Activated B cell treated with CpG ODN at 0.5 μM for 24 hours (primary cell): ENCODE measurements around the gene SULT1B1. TPM values are rescaled to one million over a fixed set of nuclear protein-coding genes. Genes with fewer than 3 reads are reported as not detected.

Experiments used
- ATAC-seq: fragments of 200-7000 bp; cut with Tn5 transposase; one replicate; pipeline ENCODE4 v1.10.0; 2021; ENCODE audit warnings: low read depth, mild to moderate bottlenecking, moderate library complexity
- CTCF ChIA-PET: fragments of 350-600 bp; sonication (Branson Sonifier 250); formaldehyde crosslinking; loops from one replicate; lab custom pipeline; 2021; ENCODE audit warnings: antibody characterized with exemption; lab: Charles Lee
- POLR2A ChIA-PET: fragments of 350-600 bp; sonication (Branson Sonifier 250); formaldehyde crosslinking; loops from one replicate; lab custom pipeline; 2021; ENCODE audit warnings: antibody characterized with exemption; lab: Charles Lee
- DNase-seq: peaks from one replicate; pipeline ENCODE4 v3.0.0; 2022
- H3K27ac Mint-ChIP-seq: one replicate; pipeline ENCODE4 v1.8.0; 2020; ENCODE audit warnings: mixed read lengths
- H3K27me3 Mint-ChIP-seq: one replicate; pipeline ENCODE4 v1.8.0; 2021; ENCODE audit warnings: mixed read lengths
- H3K36me3 Mint-ChIP-seq: one replicate; pipeline ENCODE4 v1.8.0; 2021; ENCODE audit warnings: low read depth, mixed read lengths
- H3K4me1 Mint-ChIP-seq: one replicate; pipeline ENCODE4 v1.8.0; 2021; ENCODE audit warnings: mixed read lengths
- H3K4me3 Mint-ChIP-seq: one replicate; pipeline ENCODE4 v1.8.0; 2020; ENCODE audit warnings: mild to moderate bottlenecking, mixed read lengths
- H3K9me3 Mint-ChIP-seq: one replicate; pipeline ENCODE4 v1.8.0; 2020; ENCODE audit warnings: mixed read lengths
- CTCF ChIP-seq: fragments of 200-600 bp; IDR thresholded peaks from one replicate; pipeline ENCODE4 v1.8.0; 2022; ENCODE audit warnings: antibody characterized with exemption, mild to moderate bottlenecking
- intact Hi-C: fragments of 100-400 bp; cut with micrococcal nuclease; formaldehyde crosslinking; loops from one replicate; pipeline ENCODE4 v1.15.1; 2024
- total RNA-seq: library from RNA; stranded (reverse); gene quantifications from 2 replicates; pipeline ENCODE4 v1.2.3, GENCODE V29; 2022

The SULT1B1 gene
- total RNA-seq, 1 donor from 2014 or later, result 0.04 TPM

DNA sequence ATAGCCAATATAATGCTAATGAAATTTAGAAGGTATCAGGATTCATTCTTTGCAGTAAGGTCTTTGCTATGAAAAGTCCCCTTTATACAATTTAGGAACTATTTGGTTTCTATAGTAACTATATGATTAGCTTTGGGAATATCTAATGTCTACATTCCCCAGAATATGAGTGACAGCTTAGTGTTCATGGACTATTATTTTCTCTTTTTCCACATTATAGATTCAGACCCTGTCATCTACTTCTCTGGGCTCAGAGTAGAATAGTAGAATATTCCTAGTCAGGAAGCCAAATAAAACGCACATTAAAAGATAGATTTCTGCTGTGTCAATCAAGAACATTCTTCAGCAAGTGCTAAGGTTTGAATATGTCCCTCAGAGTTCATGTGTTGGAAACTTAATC, 26.1 kb upstream of the SULT1B1 start:
- TF ChIP-seq CTCF, result no peak
- ChIA-PET POLR2A (no interaction called here), CTCF (no interaction called here)
- DNase-seq (no peak), ATAC-seq (no peak)
- intact Hi-C loops, result no loop called here
- H3K27ac Mint-ChIP-seq, result no peak overlapping the region
- H3K4me3 Mint-ChIP-seq, result no peak overlapping the region
- H3K36me3 Mint-ChIP-seq, result no peaks in the 10 kb centered on the region
- no peaks in the 10 kb centered on the region for H3K4me1 Mint-ChIP-seq
- peaks cover 3% of the 10 kb centered on the region for H3K9me3 Mint-ChIP-seq
- no peaks in the 10 kb centered on the region for H3K27me3 Mint-ChIP-seq

DNA sequence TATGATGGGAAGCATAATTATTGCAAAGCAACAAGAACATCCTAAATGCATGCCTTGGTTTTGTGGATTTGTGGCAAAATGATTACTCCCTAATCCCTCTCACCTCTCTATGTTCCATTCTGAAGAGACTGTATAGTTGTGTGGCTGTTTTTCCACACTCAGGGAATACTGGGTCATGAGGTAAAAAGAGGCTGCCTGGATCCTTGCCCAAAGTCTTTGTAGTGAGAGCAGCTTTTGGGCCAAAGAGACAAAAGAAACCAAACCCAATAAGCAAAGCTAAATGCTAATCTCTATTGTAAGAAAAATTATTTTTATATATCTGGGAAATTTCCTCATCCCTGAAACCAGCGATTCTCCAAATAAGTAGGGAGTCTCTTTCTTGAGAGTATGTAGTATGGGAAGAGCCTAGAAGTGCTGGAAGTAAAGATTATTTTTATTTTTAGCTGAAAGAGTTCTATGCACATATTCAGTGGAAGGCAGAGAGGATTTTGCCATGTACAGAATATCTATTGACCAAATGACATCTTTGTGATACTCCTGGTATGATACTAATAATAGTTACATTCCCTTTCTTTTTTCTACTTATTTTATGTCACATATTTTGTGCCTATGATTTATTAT, 24.9 kb upstream of the SULT1B1 start:
- no peak for DNase-seq
- no peak for ATAC-seq
- Mint-ChIP-seq H3K36me3 (no peaks in the 10 kb centered on the region), H3K4me1 (no peaks in the 10 kb centered on the region), H3K4me3 (no peak overlapping the region), H3K9me3 (peaks cover 3% of the 10 kb centered on the region), H3K27ac (no peak overlapping the region), H3K27me3 (no peaks in the 10 kb centered on the region)
- ChIA-PET CTCF (no interaction called here), POLR2A (no interaction called here)
- TF ChIP-seq CTCF, result no peak
- intact Hi-C loops, result no loop called here

DNA sequence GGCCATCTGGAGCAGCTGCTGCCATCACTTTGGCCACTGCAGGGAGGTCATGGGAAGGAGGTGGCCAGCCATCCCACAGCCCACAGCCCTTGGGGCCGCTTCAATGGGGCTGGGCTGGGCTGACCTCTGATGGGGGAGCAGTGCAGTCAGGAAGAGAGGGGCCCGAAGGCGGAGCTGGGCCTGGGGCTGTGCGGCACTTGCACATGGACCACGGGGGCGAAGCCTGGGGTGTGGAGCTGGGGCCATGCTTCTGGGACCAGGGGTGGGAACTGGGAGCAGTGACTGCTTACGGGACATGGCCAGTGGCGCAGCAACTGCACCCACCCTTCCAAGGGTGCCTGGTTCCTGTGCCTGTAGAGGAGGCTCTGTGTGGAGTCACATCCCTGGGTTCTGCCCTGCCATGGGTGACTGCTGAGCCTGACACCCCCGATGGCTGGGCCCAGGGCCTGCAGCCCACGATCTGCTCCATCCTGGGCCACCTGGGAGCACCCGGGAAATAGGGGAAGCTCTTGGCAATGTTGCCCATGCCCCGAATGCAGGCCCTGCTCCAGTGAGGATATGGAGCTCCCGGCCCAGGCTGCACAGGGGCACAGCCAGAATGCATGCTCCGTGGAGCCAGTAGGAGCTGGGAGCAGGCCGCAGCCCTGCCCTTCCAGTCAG, 22.4 kb upstream of the SULT1B1 start:
- H3K36me3 Mint-ChIP-seq, result no peaks in the 10 kb centered on the region
- no peak overlapping the region for H3K4me3 Mint-ChIP-seq
- no peaks in the 10 kb centered on the region for H3K27me3 Mint-ChIP-seq
- TF ChIP-seq CTCF, result no peak
- ChIA-PET POLR2A (no interaction called here), CTCF (no interaction called here)
- DNase-seq (no peak), ATAC-seq (no peak)
- no peak overlapping the region for H3K27ac Mint-ChIP-seq
- peaks cover 3% of the 10 kb centered on the region for H3K9me3 Mint-ChIP-seq
- intact Hi-C loops, result no loop called here
- H3K4me1 Mint-ChIP-seq, result no peaks in the 10 kb centered on the region

- intact Hi-C loops, result no loop called here
- no peak for DNase-seq
- ATAC-seq, result no peak
- H3K9me3 Mint-ChIP-seq, result peaks cover 3% of the 10 kb centered on the region
- ChIA-PET CTCF (no interaction called here), POLR2A (no interaction called here)
- H3K27ac Mint-ChIP-seq, result no peak overlapping the region
- no peak overlapping the region for H3K4me3 Mint-ChIP-seq
- H3K4me1 Mint-ChIP-seq, result no peaks in the 10 kb centered on the region
- no peaks in the 10 kb centered on the region for H3K36me3 Mint-ChIP-seq
- no peaks in the 10 kb centered on the region for H3K27me3 Mint-ChIP-seq
- no peak for TF ChIP-seq CTCF
Measured at GRCh38 chr4:69781458-69782418, 21.3 kb upstream of the SULT1B1 start.

DNA sequence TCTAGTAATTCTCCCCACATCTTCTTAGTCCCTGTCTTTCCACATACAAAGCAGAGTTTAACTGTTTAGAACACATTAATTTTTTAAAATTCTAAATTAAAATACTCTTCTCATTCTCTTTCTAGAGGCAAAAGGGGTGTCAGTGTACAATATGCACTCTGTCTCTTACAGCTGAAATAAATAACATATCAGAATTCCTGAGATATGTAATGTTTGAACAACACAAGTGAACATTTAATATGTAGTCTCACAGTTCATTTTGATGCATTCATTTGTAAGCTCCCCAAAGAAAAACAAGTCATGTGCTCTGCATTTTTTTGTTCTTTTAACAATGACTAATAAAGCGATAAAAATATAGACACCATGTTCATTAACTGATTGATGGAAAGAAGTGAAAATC, 19.7 kb upstream of the SULT1B1 start:
- no peak for ATAC-seq
- H3K36me3 Mint-ChIP-seq, result no peaks in the 10 kb centered on the region
- TF ChIP-seq CTCF, result no peak
- peaks cover 3% of the 10 kb centered on the region for H3K9me3 Mint-ChIP-seq
- no peak overlapping the region for H3K27ac Mint-ChIP-seq
- no peak overlapping the region for H3K4me3 Mint-ChIP-seq
- intact Hi-C loops, result no loop called here
- CTCF ChIA-PET, result no interaction called here
- POLR2A ChIA-PET, result no interaction called here
- H3K27me3 Mint-ChIP-seq, result no peaks in the 10 kb centered on the region
- DNase-seq, result no peak
- H3K4me1 Mint-ChIP-seq, result no peaks in the 10 kb centered on the region
